Vagina (tissue), 2 donors: Measurements from ENCODE around the gene ITGAV. TPM values are rescaled to one million over a fixed set of nuclear protein-coding genes. Genes with fewer than 3 reads are reported as not detected.

ENCODE experiments used
- DNase-seq, 2 donors: peaks; one replicate each; pipeline ENCODE4 v3.0.0-alpha.2; 2017; ENCODE audit errors: extremely low spot score in 2 of 2
- H3K27ac ChIP-seq: fragments of 200-600 bp; sonication (generic); one replicate; pipeline ENCODE4 v1.5.1; 2019
- H3K27me3 ChIP-seq: fragments of 200-600 bp; sonication (generic); one replicate; pipeline ENCODE4 v1.5.1; 2019
- H3K36me3 ChIP-seq, 2 donors: fragments of 200-600 bp; sonication (generic); one replicate each; pipeline ENCODE4 v1.5.1; 2017 to 2019
- H3K4me1 ChIP-seq: fragments of 200-600 bp; sonication (generic); one replicate; pipeline ENCODE4 v1.5.1; 2019
- H3K4me3 ChIP-seq, 2 donors: fragments of 200-600 bp; sonication (generic); 1 replicate in 1 of 2; 2 replicates in 1 of 2; pipeline ENCODE4 v1.5.1; 2016 to 2019
- H3K9me3 ChIP-seq: fragments of 200-600 bp; sonication (generic); one replicate; pipeline ENCODE4 v1.5.1; 2019
- POLR2A ChIP-seq, 2 donors: fragments of 450-650 bp; IDR thresholded peaks; one replicate each; pipeline ENCODE4 v1.6.1; 2017; ENCODE audit warnings: antibody characterized with exemption in 2 of 2, mild to moderate bottlenecking in 2 of 2, moderate library complexity in 2 of 2
- POLR2AphosphoS5 ChIP-seq, 2 donors: sonication (generic); formaldehyde crosslinking; IDR thresholded peaks; one replicate each; pipeline ENCODE4 v1.9.0; 2017; ENCODE audit warnings: antibody characterized with exemption in 2 of 2, mild to moderate bottlenecking in 2 of 2, low read depth in 1 of 2; ENCODE audit not compliant: insufficient read depth in 1 of 2
- intact Hi-C: fragments of 100-400 bp; cut with DNase I; formaldehyde crosslinking; loops from one replicate; pipeline ENCODE4 v1.15.1; 2023
- total RNA-seq: library from RNA; depleted of rRNA; stranded (reverse); fragments of >200 nt; gene quantifications from one replicate; pipeline ENCODE4 v1.2.3, GENCODE V29; 2016
- TF ChIP-seq, protein P1 (sequence below), 3 experiments: fragments of 450-650 bp in 2 of 3; fragments of 200-600 bp in 1 of 3; sonication (generic) in 1 of 3; IDR thresholded peaks; one replicate each; pipeline ENCODE4 v1.5.1; 2017 to 2019; ENCODE audit warnings: antibody characterized with exemption in 3 of 3, mild to moderate bottlenecking in 2 of 3, moderate library complexity in 2 of 3

Gene ITGAV
- total RNA-seq: 55.0 TPM

DNA sequence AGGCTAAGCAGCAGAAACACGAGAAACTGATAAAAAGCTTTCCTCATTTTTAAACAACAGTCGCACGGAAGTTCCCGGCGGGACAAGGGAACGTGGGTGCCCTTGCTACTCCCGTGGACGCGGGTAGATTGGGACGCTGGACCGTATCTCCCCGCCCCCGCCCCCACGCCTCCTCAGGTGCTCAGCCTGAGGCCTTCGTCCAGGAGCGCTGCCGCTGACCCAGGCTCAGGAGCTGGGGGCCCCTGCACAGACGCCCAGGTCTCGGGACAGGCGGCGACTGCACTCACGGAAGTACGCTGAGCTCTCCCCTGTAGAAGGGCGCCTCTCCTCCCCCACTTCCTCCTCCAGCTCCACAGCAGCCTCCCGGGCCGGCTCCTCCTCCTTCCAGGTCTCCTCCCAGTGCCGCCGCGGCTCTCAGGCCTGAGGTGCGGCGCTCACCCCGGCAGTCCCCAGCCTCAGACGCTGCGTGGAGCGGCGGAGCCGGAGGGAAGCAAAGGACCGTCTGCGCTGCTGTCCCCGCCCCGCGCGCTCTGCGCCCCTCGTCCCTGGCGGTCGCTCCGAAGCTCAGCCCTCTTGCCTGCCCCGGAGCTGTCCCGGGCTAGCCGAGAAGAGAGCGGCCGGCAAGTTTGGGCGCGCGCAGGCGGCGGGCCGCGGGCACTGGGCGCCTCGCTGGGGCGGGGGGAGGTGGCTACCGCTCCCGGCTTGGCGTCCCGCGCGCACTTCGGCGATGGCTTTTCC, at the start of gene ITGAV:
ITGAV (plus strand) TSS at position 445 of the 738 bp plus-strand sequence; CDS start at position 728, 283 bp downstream.
- Histone ChIP-seq H3K4me1 (peaks cover 48% of the 10 kb centered on the region), H3K27ac (peak within 1 kb of the TSS; percentile 94), H3K36me3 (no peaks in the 10 kb centered on the region), H3K9me3 (no peaks in the 10 kb centered on the region), H3K27me3 (no peaks in the 10 kb centered on the region), H3K4me3 (peak within 1 kb of the TSS; percentile 75 to 84)
- intact Hi-C loops: no loop called here
- peak in 1 of 2 donors; percentile 95 for DNase-seq
- TF ChIP-seq, protein P1, sequence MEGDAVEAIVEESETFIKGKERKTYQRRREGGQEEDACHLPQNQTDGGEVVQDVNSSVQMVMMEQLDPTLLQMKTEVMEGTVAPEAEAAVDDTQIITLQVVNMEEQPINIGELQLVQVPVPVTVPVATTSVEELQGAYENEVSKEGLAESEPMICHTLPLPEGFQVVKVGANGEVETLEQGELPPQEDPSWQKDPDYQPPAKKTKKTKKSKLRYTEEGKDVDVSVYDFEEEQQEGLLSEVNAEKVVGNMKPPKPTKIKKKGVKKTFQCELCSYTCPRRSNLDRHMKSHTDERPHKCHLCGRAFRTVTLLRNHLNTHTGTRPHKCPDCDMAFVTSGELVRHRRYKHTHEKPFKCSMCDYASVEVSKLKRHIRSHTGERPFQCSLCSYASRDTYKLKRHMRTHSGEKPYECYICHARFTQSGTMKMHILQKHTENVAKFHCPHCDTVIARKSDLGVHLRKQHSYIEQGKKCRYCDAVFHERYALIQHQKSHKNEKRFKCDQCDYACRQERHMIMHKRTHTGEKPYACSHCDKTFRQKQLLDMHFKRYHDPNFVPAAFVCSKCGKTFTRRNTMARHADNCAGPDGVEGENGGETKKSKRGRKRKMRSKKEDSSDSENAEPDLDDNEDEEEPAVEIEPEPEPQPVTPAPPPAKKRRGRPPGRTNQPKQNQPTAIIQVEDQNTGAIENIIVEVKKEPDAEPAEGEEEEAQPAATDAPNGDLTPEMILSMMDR (IDR thresholded peaks at IDR 0.05): peak in 1 of 3 experiments; percentile 13
- TF ChIP-seq POLR2AphosphoS5 (IDR thresholded peaks at IDR 0.05; ENCODE audit: insufficient read depth in 1 of 2, low read depth in 1 of 2): peak; percentile 7 to 93
- peak in 1 of 2 donors; percentile 65 for TF ChIP-seq POLR2A (IDR thresholded peaks at IDR 0.05)

DNA sequence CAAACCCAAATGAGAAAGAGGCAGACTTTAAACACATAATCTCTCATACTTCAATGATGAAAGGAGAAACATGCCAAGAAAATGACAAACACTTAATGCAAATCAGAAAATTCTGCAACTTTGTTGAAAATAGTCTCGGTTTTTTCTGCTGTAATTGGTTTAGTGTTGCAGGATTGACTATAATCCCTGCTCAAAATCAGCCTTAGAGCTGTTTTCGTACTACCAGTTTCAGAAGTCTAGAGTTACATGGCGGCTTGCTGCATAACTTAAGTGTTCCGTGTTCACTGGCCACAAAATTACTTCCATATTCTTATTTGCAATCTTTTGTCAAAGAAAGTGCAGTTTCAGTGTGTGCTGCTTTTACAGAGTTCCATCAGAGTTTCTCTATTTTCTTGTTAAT, 48.9 kb upstream of the ITGAV start:
- Histone ChIP-seq H3K36me3 (no peaks in the 10 kb centered on the region), H3K27ac (no peak overlapping the region), H3K9me3 (no peaks in the 10 kb centered on the region), H3K27me3 (no peaks in the 10 kb centered on the region), H3K4me3 (no peak overlapping the region), H3K4me1 (peaks cover 27% of the 10 kb centered on the region)
- TF ChIP-seq POLR2A (IDR thresholded peaks at IDR 0.05): no peak
- TF ChIP-seq POLR2AphosphoS5 (IDR thresholded peaks at IDR 0.05; ENCODE audit: insufficient read depth in 1 of 2, low read depth in 1 of 2): no peak
- TF ChIP-seq, protein P1 (IDR thresholded peaks at IDR 0.05): no peak
- intact Hi-C loops: no loop called here
- DNase-seq: no peak

DNA sequence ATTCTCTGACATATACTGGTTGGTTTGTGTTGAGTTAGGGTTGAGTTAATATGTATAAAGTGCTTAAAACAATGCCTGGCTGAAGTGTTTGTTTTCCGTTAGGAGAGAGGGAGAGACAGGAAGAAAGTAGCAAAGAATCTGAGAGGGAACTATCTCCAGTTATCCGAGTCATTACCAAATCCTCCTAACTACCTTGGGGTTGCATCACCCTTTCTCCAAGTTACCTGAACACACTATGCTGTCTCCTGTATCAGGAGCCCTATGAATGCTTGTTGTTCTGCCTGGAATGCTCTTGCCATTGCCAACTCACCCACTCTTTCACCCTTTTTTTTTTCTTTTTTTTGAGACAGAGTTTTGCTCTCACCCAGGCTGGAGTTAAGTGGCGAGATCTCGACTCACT, 47.9 kb upstream of the ITGAV start:
- intact Hi-C loops: no loop called here
- Histone ChIP-seq H3K9me3 (no peaks in the 10 kb centered on the region), H3K27ac (no peak overlapping the region), H3K4me3 (no peak overlapping the region), H3K4me1 (peaks cover 29% of the 10 kb centered on the region), H3K27me3 (no peaks in the 10 kb centered on the region), H3K36me3 (no peaks in the 10 kb centered on the region)
- DNase-seq: no peak
- TF ChIP-seq POLR2A (IDR thresholded peaks at IDR 0.05) (no peak), POLR2AphosphoS5 (IDR thresholded peaks at IDR 0.05; ENCODE audit: insufficient read depth in 1 of 2, low read depth in 1 of 2) (no peak)
- TF ChIP-seq, protein P1 (IDR thresholded peaks at IDR 0.05): no peak

DNA sequence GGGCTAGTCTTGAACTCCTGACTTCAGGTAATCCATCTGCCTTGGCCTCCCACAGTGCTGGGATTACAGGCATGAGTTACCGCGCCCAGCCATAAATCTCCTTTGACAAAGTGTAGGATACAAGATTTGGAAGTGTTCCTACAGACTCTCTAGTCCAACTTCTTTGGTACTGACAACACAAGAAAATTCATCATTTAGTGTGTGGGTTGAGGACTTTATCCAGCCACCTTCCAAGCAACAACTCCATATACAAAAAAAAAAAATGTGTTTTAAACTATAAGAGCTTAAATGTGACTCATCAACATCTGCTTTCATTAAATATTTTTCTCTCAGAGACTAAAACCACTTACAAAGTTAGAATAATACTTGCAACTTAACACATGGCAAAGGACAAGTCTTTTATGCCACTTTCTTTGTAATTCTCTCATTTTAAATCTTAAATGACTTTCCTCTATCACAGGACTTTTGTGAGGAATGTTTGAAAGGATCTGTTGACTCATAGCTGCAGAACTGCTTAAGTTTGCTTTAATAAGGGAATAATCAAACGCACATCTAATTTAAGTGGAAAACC, 46.2 kb upstream of the ITGAV start:
- intact Hi-C loops: no loop called here

More for the DNA sequence above, 46.2 kb upstream of the ITGAV start:
- H3K4me1 ChIP-seq: peaks cover 29% of the 10 kb centered on the region
- H3K4me3 ChIP-seq: no peak overlapping the region
- peak overlapping the region; percentile 57 for H3K27ac ChIP-seq
- no peaks in the 10 kb centered on the region for H3K9me3 ChIP-seq
- H3K27me3 ChIP-seq: no peaks in the 10 kb centered on the region
- DNase-seq: no peak
- TF ChIP-seq POLR2A (IDR thresholded peaks at IDR 0.05) (no peak), POLR2AphosphoS5 (IDR thresholded peaks at IDR 0.05; ENCODE audit: insufficient read depth in 1 of 2, low read depth in 1 of 2) (no peak)
- TF ChIP-seq, protein P1 (IDR thresholded peaks at IDR 0.05): no peak
- H3K36me3 ChIP-seq: no peaks in the 10 kb centered on the region
